Liver (tissue), 9 donors: ENCODE measurements around the gene RNH1. TPM values are rescaled to one million over a fixed set of nuclear protein-coding genes. Genes with fewer than 3 reads are reported as not detected.

Experiments
- DNase-seq: peaks from one replicate; pipeline ENCODE4 v3.0.0-alpha.2; 2017; ENCODE audit warnings: low spot score
- H3K27ac ChIP-seq, 2 donors: one replicate each; pipeline ENCODE4 v1.7.0; 2013; ENCODE audit warnings: inconsistent platforms in 2 of 2, low read length in 2 of 2, control low read depth in 1 of 2, low read depth in 1 of 2, mild to moderate bottlenecking in 1 of 2
- H3K27me3 ChIP-seq, 4 donors: one replicate each; pipeline versions ENCODE4 v1.6.1 to v1.7.0; 2013; ENCODE audit warnings: low read length in 3 of 4, inconsistent platforms in 1 of 4, mild to moderate bottlenecking in 1 of 4, moderate library complexity in 1 of 4; ENCODE audit not compliant: control insufficient read depth in 4 of 4, insufficient read depth in 4 of 4
- H3K36me3 ChIP-seq, 4 donors: one replicate each; pipeline versions ENCODE4 v1.6.1 to v1.7.0; 2013; ENCODE audit warnings: low read length in 3 of 4, mild to moderate bottlenecking in 3 of 4, low read depth in 1 of 4, moderate library complexity in 1 of 4; ENCODE audit not compliant: control insufficient read depth in 4 of 4, insufficient read depth in 3 of 4
- H3K4me1 ChIP-seq, 4 donors: one replicate each; pipeline versions ENCODE4 v1.6.1 to v1.7.0; 2013; ENCODE audit warnings: low read length in 3 of 4, mild to moderate bottlenecking in 3 of 4, moderate library complexity in 1 of 4; ENCODE audit not compliant: control insufficient read depth in 4 of 4, insufficient read depth in 4 of 4
- H3K4me3 ChIP-seq, 3 donors: one replicate each; pipeline versions ENCODE4 v1.6.1 to v1.7.0; 2013; ENCODE audit warnings: low read length in 3 of 3, control low read depth in 1 of 3, low read depth in 1 of 3, mild to moderate bottlenecking in 1 of 3
- H3K9ac ChIP-seq, 2 donors: one replicate each; pipeline ENCODE4 v1.7.0; 2013; ENCODE audit warnings: low read length in 2 of 2, mild to moderate bottlenecking in 2 of 2, moderate library complexity in 2 of 2, control low read depth in 1 of 2, low read depth in 1 of 2
- H3K9me3 ChIP-seq, 4 donors: one replicate each; pipeline versions ENCODE4 v1.6.1 to v1.7.0; 2013; ENCODE audit warnings: low read length in 3 of 4; ENCODE audit not compliant: control insufficient read depth in 4 of 4
- ATF3 ChIP-seq: IDR thresholded peaks from 2 replicates; pipeline ENCODE4 v1.6.1; 2016; ENCODE audit warnings: antibody characterized with exemption
- EGR1 ChIP-seq, 2 donors: IDR thresholded peaks; 2 replicates each; pipeline ENCODE4 v1.6.1; 2016 to 2018; ENCODE audit warnings: antibody characterized with exemption in 2 of 2, low read depth in 2 of 2
- FOXA1 ChIP-seq: IDR thresholded peaks from 2 replicates; pipeline ENCODE4 v1.6.1; 2016; ENCODE audit warnings: antibody characterized with exemption
- FOXA2 ChIP-seq: IDR thresholded peaks from 2 replicates; pipeline ENCODE4 v1.6.1; 2016; ENCODE audit warnings: antibody characterized with exemption
- GABPA ChIP-seq, 2 donors: IDR thresholded peaks in 1 of 2; conservative IDR thresholded peaks in 1 of 2; 2 replicates each; pipeline ENCODE4 v1.6.1; 2016; ENCODE audit warnings: antibody characterized with exemption in 2 of 2, mild to moderate bottlenecking in 1 of 2, moderate library complexity in 1 of 2
- HNF4G ChIP-seq: IDR thresholded peaks from 2 replicates; pipeline ENCODE4 v1.6.1; 2016; ENCODE audit warnings: antibody characterized with exemption
- JUND ChIP-seq, 2 donors: IDR thresholded peaks; 2 replicates each; pipeline ENCODE4 v1.6.1; 2016; ENCODE audit warnings: antibody characterized with exemption in 2 of 2
- MAX ChIP-seq: IDR thresholded peaks from 2 replicates; pipeline ENCODE4 v1.6.1; 2016; ENCODE audit warnings: antibody characterized with exemption
- NR2F2 ChIP-seq: IDR thresholded peaks from 2 replicates; pipeline ENCODE4 v1.6.1; 2016; ENCODE audit warnings: antibody characterized with exemption
- RAD21 ChIP-seq, 2 donors: IDR thresholded peaks; 2 replicates each; pipeline ENCODE4 v1.6.1; 2016; ENCODE audit warnings: antibody characterized with exemption in 2 of 2, mild to moderate bottlenecking in 2 of 2
- REST ChIP-seq: IDR thresholded peaks from 2 replicates; pipeline ENCODE4 v1.6.1; 2016; ENCODE audit warnings: antibody characterized with exemption, mild to moderate bottlenecking
- RXRA ChIP-seq, 2 donors: IDR thresholded peaks; 2 replicates each; pipeline ENCODE4 v1.6.1; 2017 to 2018; ENCODE audit warnings: antibody characterized with exemption in 2 of 2, mild to moderate bottlenecking in 1 of 2
- SP1 ChIP-seq: IDR thresholded peaks from 2 replicates; pipeline ENCODE4 v1.6.1; 2018; ENCODE audit warnings: antibody characterized with exemption, mild to moderate bottlenecking
- TAF1 ChIP-seq: conservative IDR thresholded peaks from 2 replicates; pipeline ENCODE4 v1.6.1; 2016; ENCODE audit warnings: antibody characterized with exemption, mild to moderate bottlenecking
- ZBTB33 ChIP-seq: IDR thresholded peaks from 2 replicates; pipeline ENCODE4 v1.6.1; 2016; ENCODE audit warnings: antibody characterized with exemption
- WGBS: extraction: QIAGEN DNeasy Blood & Tissue Kit; methylation state at CpG from one replicate; pipeline ENCODE4 v1.1.7; 2013; 5-methylcytosine and 5-hydroxymethylcytosine counted together
- polyA plus RNA-seq, 2 donors: library from polyadenylated mRNA; stranded (reverse) in 1 of 2; unstranded in 1 of 2; fragments of 200-250 nt in 1 of 2; fragments of >200 nt in 1 of 2; fragmentation: Nextera tagmentation in 1 of 2; extraction: Ambion mirVana in 1 of 2; gene quantifications; one replicate each; pipeline versions ENCODE4 v1.2.1 to v1.2.3, GENCODE V29; 2013 to 2015
- total RNA-seq, 2 donors: library from RNA; depleted of rRNA; stranded (reverse); fragments of >200 nt; gene quantifications; one replicate each; pipeline ENCODE4 v1.2.3, GENCODE V29; 2014
- donor health status: healthy.
- donor health status: healthy.
- donor health status: healthy.
- donor health status: healthy.
- donor health status: healthy.

The RNH1 gene
- total and polyA plus RNA-seq, 4 donors, result 68.5 to 99.1 (median 76.8) TPM

GRCh38 chr11:475941-476340, 31.1 kb downstream of the RNH1 start:
- Histone ChIP-seq H3K27ac (no peak overlapping the region), H3K9me3 (no peaks in the 10 kb centered on the region), H3K27me3 (no peaks in the 10 kb centered on the region), H3K4me1 (no peaks in the 10 kb centered on the region), H3K9ac (no peak overlapping the region), H3K4me3 (no peak overlapping the region), H3K36me3 (no peaks in the 10 kb centered on the region)
- TF ChIP-seq NR2F2 (no peak), EGR1 (IDR thresholded peaks at IDR 0.05; ENCODE audit: low read depth in 2 of 2) (no peak), FOXA2 (no peak), MAX (no peak), REST (no peak), GABPA (IDR thresholded peaks at IDR 0.05 in 1 of 2, conservative IDR thresholded peaks at IDR 0.05 in 1 of 2) (no peak), ATF3 (no peak), SP1 (no peak)
- 96% methylated on average over 9 of the region's 9 CpGs for WGBS
- no peak for DNase-seq

GRCh38 chr11:474914-475506, 32.0 kb downstream of the RNH1 start:
- Histone ChIP-seq H3K9ac (no peak overlapping the region), H3K27ac (no peak overlapping the region), H3K4me1 (peaks cover 2 to 3% (median 3%) of the 10 kb centered on the region in 4 donors), H3K9me3 (no peaks in the 10 kb centered on the region), H3K36me3 (no peaks in the 10 kb centered on the region), H3K27me3 (no peaks in the 10 kb centered on the region), H3K4me3 (no peak overlapping the region)
- TF ChIP-seq TAF1 (no peak), NR2F2 (no peak), FOXA1 (no peak), JUND (IDR thresholded peaks at IDR 0.05) (no peak), RAD21 (IDR thresholded peaks at IDR 0.05) (no peak)
- DNase-seq, result no peak
- WGBS, result 98% methylated on average over 48 of the region's 48 CpGs

- Histone ChIP-seq H3K9ac (no peak overlapping the region), H3K4me3 (no peak overlapping the region), H3K4me1 (peaks cover 4 to 8% (median 5%) of the 10 kb centered on the region in 4 donors), H3K36me3 (no peaks in the 10 kb centered on the region), H3K9me3 (no peaks in the 10 kb centered on the region), H3K27ac (no peak overlapping the region), H3K27me3 (no peaks in the 10 kb centered on the region)
- no peak for DNase-seq
- WGBS, result 92% methylated on average over 22 of the region's 22 CpGs
- TF ChIP-seq EGR1 (IDR thresholded peaks at IDR 0.05; ENCODE audit: low read depth in 2 of 2), result no peak
- TF ChIP-seq REST, result no peak
- no peak for TF ChIP-seq ZBTB33
- no peak for TF ChIP-seq ATF3
- no peak for TF ChIP-seq RXRA (IDR thresholded peaks at IDR 0.05)
- no peak for TF ChIP-seq SP1
- TF ChIP-seq GABPA (IDR thresholded peaks at IDR 0.05 in 1 of 2, conservative IDR thresholded peaks at IDR 0.05 in 1 of 2), result no peak
- TF ChIP-seq HNF4G, result no peak
- no peak for TF ChIP-seq RAD21 (IDR thresholded peaks at IDR 0.05)
- TF ChIP-seq MAX, result no peak
These were observed 32.9 kb downstream of the RNH1 start for GRCh38 chr11:473962-474785.
